SK-N-SH treated with all-trans-retinoic acid at 6 μM for 48 hours (cell line): Measurements from ENCODE around the gene TEX52.

Source experiments
- ATAC-seq: fragments of 200-7000 bp; cut with Tn5 transposase; 3 replicates; pipeline ENCODE4 v1.9.1; 2020; ENCODE audit warnings: mild to moderate bottlenecking, moderate library complexity
- ARNTL ChIP-seq: fragments of 450-650 bp; formaldehyde crosslinking; IDR thresholded peaks from 2 replicates; pipeline ENCODE4 v1.5.0; 2020; ENCODE audit warnings: low read depth, mild to moderate bottlenecking, moderate library complexity, borderline replicate concordance
- BACH2 ChIP-seq: fragments of 250-450 bp; sonication (Bioruptor Pico); IDR thresholded peaks from 2 replicates; pipeline ENCODE4 v1.9.0; 2021; ENCODE audit warnings: mild to moderate bottlenecking, borderline replicate concordance
- CSDC2 ChIP-seq: fragments of 250-450 bp; sonication (Bioruptor Pico); IDR thresholded peaks from 2 replicates; pipeline ENCODE4 v1.5.0; 2020; ENCODE audit warnings: mild to moderate bottlenecking, moderate library complexity
- CSRNP3 ChIP-seq: fragments of 250-450 bp; sonication (Bioruptor Pico); IDR thresholded peaks from 2 replicates; pipeline ENCODE4 v1.5.1; 2021; ENCODE audit warnings: mild to moderate bottlenecking, moderate library complexity
- ESRRG ChIP-seq: fragments of 250-450 bp; sonication (Bioruptor Pico); IDR thresholded peaks from 2 replicates; pipeline ENCODE4 v1.6.1; 2021; ENCODE audit warnings: mild to moderate bottlenecking
- GLIS3 ChIP-seq: fragments of 250-450 bp; sonication (Bioruptor Pico); IDR thresholded peaks from 2 replicates; pipeline ENCODE4 v1.5.0; 2020; ENCODE audit warnings: mild to moderate bottlenecking, moderate library complexity
- ISL1 ChIP-seq: fragments of 250-450 bp; sonication (Bioruptor Pico); IDR thresholded peaks from 2 replicates; pipeline ENCODE4 v2.1.2; 2022; ENCODE audit warnings: mild to moderate bottlenecking, moderate library complexity
- OSR1 ChIP-seq: fragments of 250-450 bp; sonication (Bioruptor Pico); IDR thresholded peaks from 2 replicates; pipeline ENCODE4 v1.8.0; 2022; ENCODE audit warnings: moderate library complexity, mild to moderate bottlenecking, inconsistent platforms
- POU6F1 ChIP-seq: fragments of 250-450 bp; sonication (Bioruptor Pico); IDR thresholded peaks from 2 replicates; pipeline ENCODE4 v1.8.0; 2021; ENCODE audit warnings: low read depth, mild to moderate bottlenecking, moderate library complexity, borderline replicate concordance
- RARB ChIP-seq: fragments of 250-450 bp; sonication (Bioruptor Pico); IDR thresholded peaks from 2 replicates; pipeline ENCODE4 v1.8.0; 2021; ENCODE audit warnings: mild to moderate bottlenecking, moderate library complexity
- SNAI2 ChIP-seq: fragments of 250-450 bp; sonication (Bioruptor Pico); IDR thresholded peaks from 2 replicates; pipeline ENCODE4 v1.5.0; 2020; ENCODE audit warnings: mild to moderate bottlenecking, moderate library complexity
- TCF4 ChIP-seq: fragments of 250-450 bp; sonication (Bioruptor Pico); IDR thresholded peaks from 2 replicates; pipeline ENCODE4 v1.8.0; 2021; ENCODE audit warnings: mild to moderate bottlenecking, moderate library complexity, borderline replicate concordance
- TOX ChIP-seq: fragments of 250-450 bp; sonication (Bioruptor Pico); IDR thresholded peaks from 2 replicates; pipeline ENCODE4 v1.8.0; 2021; ENCODE audit warnings: mild to moderate bottlenecking, moderate library complexity, borderline replicate concordance
- ZC3H10 ChIP-seq: fragments of 250-450 bp; sonication (Bioruptor Pico); IDR thresholded peaks from 2 replicates; pipeline ENCODE4 v1.5.1; 2021; ENCODE audit warnings: mild to moderate bottlenecking, moderate library complexity
- ZFP3 ChIP-seq: fragments of 250-450 bp; sonication (Bioruptor Pico); IDR thresholded peaks from 2 replicates; pipeline ENCODE4 v1.5.0; 2020; ENCODE audit warnings: mild to moderate bottlenecking, moderate library complexity
- ZFP30 ChIP-seq: fragments of 450-650 bp; formaldehyde crosslinking; IDR thresholded peaks from 2 replicates; pipeline ENCODE4 v1.5.0; 2022; ENCODE audit warnings: mild to moderate bottlenecking, moderate library complexity
- ZNF565 ChIP-seq: fragments of 450-650 bp; formaldehyde crosslinking; conservative IDR thresholded peaks from 2 replicates; pipeline ENCODE4 v1.5.0; 2020; ENCODE audit warnings: low read depth, mild to moderate bottlenecking, moderate library complexity
- ZNF70 ChIP-seq: fragments of 450-650 bp; formaldehyde crosslinking; IDR thresholded peaks from 2 replicates; pipeline ENCODE4 v1.5.0; 2020; ENCODE audit warnings: mild to moderate bottlenecking, moderate library complexity
- ZNF8 ChIP-seq: fragments of 450-650 bp; formaldehyde crosslinking; IDR thresholded peaks from 2 replicates; pipeline ENCODE4 v1.5.0; 2020; ENCODE audit warnings: mild to moderate bottlenecking, moderate library complexity
- TF ChIP-seq, protein P1 (sequence below): fragments of 250-450 bp; sonication (Bioruptor Pico); IDR thresholded peaks from 2 replicates; pipeline ENCODE4 v1.8.0; 2020; ENCODE audit warnings: mild to moderate bottlenecking, moderate library complexity, borderline replicate concordance
- TF ChIP-seq, protein P2 (sequence below): fragments of 250-450 bp; sonication (Bioruptor Pico); IDR thresholded peaks from 2 replicates; pipeline ENCODE4 v1.5.1; 2020; ENCODE audit warnings: low read depth, mild to moderate bottlenecking, moderate library complexity
- TF ChIP-seq, protein P3 (sequence below): fragments of 250-450 bp; sonication (Bioruptor Pico); IDR thresholded peaks from 2 replicates; pipeline ENCODE4 v1.5.0; 2020; ENCODE audit warnings: mild to moderate bottlenecking, moderate library complexity

Gene TEX52

GRCh38 chr12:2841056-2841650 is 15.7 kb downstream of the TEX52 start:
- peak; percentile 23; the same call in 1 of the 3 replicates for ATAC-seq
- TF ChIP-seq ZFP30: no peak
- no peak for TF ChIP-seq TCF4
- no peak for TF ChIP-seq ZFP3 (CRISPR knock-in tag)
- TF ChIP-seq TOX (CRISPR knock-in tag): no peak
- no peak for TF ChIP-seq OSR1 (CRISPR knock-in tag)
- TF ChIP-seq ISL1: no peak
- no peak for TF ChIP-seq SNAI2 (CRISPR knock-in tag)
- TF ChIP-seq GLIS3 (CRISPR knock-in tag): no peak
- TF ChIP-seq ZNF70 (CRISPR knock-in tag): no peak
- no peak for TF ChIP-seq POU6F1 (CRISPR knock-in tag)
- TF ChIP-seq ZC3H10 (CRISPR knock-in tag): no peak
- TF ChIP-seq ARNTL (CRISPR knock-in tag): no peak
- no peak for TF ChIP-seq RARB (CRISPR knock-in tag)
- no peak for TF ChIP-seq ZNF565 (CRISPR knock-in tag)
- TF ChIP-seq ESRRG (CRISPR knock-in tag): no peak
- TF ChIP-seq CSDC2 (CRISPR knock-in tag): no peak
- TF ChIP-seq CSRNP3 (CRISPR knock-in tag): no peak
- no peak for TF ChIP-seq BACH2 (CRISPR knock-in tag)
- TF ChIP-seq, protein P1, sequence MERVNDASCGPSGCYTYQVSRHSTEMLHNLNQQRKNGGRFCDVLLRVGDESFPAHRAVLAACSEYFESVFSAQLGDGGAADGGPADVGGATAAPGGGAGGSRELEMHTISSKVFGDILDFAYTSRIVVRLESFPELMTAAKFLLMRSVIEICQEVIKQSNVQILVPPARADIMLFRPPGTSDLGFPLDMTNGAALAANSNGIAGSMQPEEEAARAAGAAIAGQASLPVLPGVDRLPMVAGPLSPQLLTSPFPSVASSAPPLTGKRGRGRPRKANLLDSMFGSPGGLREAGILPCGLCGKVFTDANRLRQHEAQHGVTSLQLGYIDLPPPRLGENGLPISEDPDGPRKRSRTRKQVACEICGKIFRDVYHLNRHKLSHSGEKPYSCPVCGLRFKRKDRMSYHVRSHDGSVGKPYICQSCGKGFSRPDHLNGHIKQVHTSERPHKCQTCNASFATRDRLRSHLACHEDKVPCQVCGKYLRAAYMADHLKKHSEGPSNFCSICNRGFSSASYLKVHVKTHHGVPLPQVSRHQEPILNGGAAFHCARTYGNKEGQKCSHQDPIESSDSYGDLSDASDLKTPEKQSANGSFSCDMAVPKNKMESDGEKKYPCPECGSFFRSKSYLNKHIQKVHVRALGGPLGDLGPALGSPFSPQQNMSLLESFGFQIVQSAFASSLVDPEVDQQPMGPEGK (CRISPR knock-in tag): no peak
- TF ChIP-seq, protein P2, sequence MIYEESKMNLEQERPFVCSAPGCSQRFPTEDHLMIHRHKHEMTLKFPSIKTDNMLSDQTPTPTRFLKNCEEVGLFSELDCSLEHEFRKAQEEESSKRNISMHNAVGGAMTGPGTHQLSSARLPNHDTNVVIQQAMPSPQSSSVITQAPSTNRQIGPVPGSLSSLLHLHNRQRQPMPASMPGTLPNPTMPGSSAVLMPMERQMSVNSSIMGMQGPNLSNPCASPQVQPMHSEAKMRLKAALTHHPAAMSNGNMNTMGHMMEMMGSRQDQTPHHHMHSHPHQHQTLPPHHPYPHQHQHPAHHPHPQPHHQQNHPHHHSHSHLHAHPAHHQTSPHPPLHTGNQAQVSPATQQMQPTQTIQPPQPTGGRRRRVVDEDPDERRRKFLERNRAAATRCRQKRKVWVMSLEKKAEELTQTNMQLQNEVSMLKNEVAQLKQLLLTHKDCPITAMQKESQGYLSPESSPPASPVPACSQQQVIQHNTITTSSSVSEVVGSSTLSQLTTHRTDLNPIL (CRISPR knock-in tag): no peak
- TF ChIP-seq, all 23 proteins: peak for 0

- TF ChIP-seq ZFP30 (no peak), TCF4 (no peak), ARNTL (CRISPR knock-in tag) (no peak), ZC3H10 (CRISPR knock-in tag) (no peak)
- TF ChIP-seq, protein P3, sequence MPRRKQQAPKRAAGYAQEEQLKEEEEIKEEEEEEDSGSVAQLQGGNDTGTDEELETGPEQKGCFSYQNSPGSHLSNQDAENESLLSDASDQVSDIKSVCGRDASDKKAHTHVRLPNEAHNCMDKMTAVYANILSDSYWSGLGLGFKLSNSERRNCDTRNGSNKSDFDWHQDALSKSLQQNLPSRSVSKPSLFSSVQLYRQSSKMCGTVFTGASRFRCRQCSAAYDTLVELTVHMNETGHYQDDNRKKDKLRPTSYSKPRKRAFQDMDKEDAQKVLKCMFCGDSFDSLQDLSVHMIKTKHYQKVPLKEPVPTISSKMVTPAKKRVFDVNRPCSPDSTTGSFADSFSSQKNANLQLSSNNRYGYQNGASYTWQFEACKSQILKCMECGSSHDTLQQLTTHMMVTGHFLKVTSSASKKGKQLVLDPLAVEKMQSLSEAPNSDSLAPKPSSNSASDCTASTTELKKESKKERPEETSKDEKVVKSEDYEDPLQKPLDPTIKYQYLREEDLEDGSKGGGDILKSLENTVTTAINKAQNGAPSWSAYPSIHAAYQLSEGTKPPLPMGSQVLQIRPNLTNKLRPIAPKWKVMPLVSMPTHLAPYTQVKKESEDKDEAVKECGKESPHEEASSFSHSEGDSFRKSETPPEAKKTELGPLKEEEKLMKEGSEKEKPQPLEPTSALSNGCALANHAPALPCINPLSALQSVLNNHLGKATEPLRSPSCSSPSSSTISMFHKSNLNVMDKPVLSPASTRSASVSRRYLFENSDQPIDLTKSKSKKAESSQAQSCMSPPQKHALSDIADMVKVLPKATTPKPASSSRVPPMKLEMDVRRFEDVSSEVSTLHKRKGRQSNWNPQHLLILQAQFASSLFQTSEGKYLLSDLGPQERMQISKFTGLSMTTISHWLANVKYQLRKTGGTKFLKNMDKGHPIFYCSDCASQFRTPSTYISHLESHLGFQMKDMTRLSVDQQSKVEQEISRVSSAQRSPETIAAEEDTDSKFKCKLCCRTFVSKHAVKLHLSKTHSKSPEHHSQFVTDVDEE (CRISPR knock-in tag): no peak
- TF ChIP-seq, all 23 proteins: peak for 0
- ATAC-seq: no peak
Measured at GRCh38 chr12:2836574-2836973, 20.3 kb downstream of the TEX52 start.

GRCh38 chr12:2835691-2836403 is 21.0 kb downstream of the TEX52 start:
- no peak for ATAC-seq
- TF ChIP-seq BACH2 (CRISPR knock-in tag) (no peak), ARNTL (CRISPR knock-in tag) (no peak), ZNF8 (CRISPR knock-in tag) (no peak)
